PC-3 (cell line): ENCODE results near the gene CD248.

ENCODE experiments used
- EZH2 ChIP-seq: fragments of 300-600 bp; sonication (generic); IDR thresholded peaks from one replicate; pipeline ENCODE4 v1.6.1; 2017; ENCODE audit warnings: antibody characterized with exemption, mild to moderate bottlenecking, low read length; ENCODE audit not compliant: unreplicated experiment
- TF ChIP-seq, protein P1 (sequence below): fragments of 300-600 bp; sonication (generic); conservative IDR thresholded peaks from 2 replicates; pipeline ENCODE4 v1.5.1; 2017; ENCODE audit warnings: antibody characterized with exemption, low read depth, mild to moderate bottlenecking, low read length

DNA sequence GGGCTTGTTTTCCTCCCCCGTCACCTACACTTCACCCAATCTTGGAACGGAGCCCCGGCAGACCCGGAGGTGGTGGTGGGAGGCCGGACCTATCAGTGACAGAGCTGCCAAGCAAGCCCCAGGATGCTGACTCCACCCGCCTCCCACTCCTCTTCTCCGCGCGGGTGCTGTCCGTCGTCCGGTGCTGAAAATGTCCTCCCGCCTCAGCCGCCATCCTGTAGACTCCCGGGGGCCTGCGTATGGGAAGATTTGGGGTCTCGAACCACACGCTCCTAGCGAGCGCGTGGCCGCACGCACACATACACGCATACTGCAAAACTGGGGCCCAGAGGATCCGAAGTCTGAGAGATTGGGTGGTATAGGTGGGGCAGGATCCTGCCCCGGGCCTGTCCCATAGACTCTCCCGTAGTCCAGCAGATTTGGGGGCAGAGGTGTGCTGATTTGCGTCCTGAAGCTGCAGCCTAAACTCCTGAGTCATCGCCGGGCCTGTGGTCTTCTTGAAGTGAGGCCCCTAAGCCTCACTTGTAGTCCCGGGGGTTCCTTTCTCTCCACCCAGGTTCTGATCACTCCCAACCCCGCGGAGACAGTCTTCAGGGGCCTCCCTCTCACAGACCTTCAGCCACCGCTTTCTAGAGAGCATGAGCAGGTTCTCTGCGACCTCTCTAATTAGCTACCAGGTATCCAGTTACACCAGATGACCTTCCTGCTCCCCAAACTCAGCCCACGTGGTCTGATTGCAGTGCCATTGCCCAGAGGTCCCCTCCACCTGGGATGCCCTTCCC, 27.1 kb downstream of the CD248 start:
- TF ChIP-seq, protein P1, sequence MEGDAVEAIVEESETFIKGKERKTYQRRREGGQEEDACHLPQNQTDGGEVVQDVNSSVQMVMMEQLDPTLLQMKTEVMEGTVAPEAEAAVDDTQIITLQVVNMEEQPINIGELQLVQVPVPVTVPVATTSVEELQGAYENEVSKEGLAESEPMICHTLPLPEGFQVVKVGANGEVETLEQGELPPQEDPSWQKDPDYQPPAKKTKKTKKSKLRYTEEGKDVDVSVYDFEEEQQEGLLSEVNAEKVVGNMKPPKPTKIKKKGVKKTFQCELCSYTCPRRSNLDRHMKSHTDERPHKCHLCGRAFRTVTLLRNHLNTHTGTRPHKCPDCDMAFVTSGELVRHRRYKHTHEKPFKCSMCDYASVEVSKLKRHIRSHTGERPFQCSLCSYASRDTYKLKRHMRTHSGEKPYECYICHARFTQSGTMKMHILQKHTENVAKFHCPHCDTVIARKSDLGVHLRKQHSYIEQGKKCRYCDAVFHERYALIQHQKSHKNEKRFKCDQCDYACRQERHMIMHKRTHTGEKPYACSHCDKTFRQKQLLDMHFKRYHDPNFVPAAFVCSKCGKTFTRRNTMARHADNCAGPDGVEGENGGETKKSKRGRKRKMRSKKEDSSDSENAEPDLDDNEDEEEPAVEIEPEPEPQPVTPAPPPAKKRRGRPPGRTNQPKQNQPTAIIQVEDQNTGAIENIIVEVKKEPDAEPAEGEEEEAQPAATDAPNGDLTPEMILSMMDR, result no peak
- TF ChIP-seq EZH2, result no peak
